PC-3 (cell line): ENCODE data around the gene ACBD6. TPM values are rescaled to one million over a fixed set of nuclear protein-coding genes. Genes with fewer than 3 reads are reported as not detected.
A peak's percentile ranks its signal among the peaks of the same experiment; 100 is the strongest.

ENCODE experiments used
- ATAC-seq: fragments of 200-7000 bp; cut with Tn5 transposase; 2 replicates; pipeline ENCODE4 v1.9.1; 2020; ENCODE audit warnings: mild to moderate bottlenecking, moderate library complexity
- BruUV-seq: library from RNA; stranded (reverse); fragments of 400-500 nt; replicated peaks from 2 replicates; lab custom pipeline; 2021; lab: Mats Ljungman, UMichigan
- CTCF ChIA-PET: fragments of 300-600 bp; sonication (Branson Sonifier 250); formaldehyde crosslinking; loops from one replicate; lab custom pipeline; 2022; ENCODE audit warnings: antibody characterized with exemption; lab: Charles Lee
- POLR2A ChIA-PET: fragments of 300-600 bp; sonication (Branson Sonifier 250); formaldehyde crosslinking; loops from one replicate; lab custom pipeline; 2022; ENCODE audit warnings: antibody characterized with exemption; ENCODE audit not compliant: unreplicated experiment; lab: Charles Lee
- DNase-seq: peaks from one replicate; pipeline ENCODE4 v3.0.0-alpha.2; 2015
- H2AFZ ChIP-seq: fragments of 300-600 bp; sonication (generic); 2 replicates; pipeline ENCODE4 v1.6.0; 2016; ENCODE audit warnings: antibody characterized with exemption, low read length
- H3F3A ChIP-seq: fragments of 300-600 bp; sonication (generic); one replicate; pipeline ENCODE4 v1.6.0; 2017; ENCODE audit warnings: antibody characterized with exemption, low read length, control low read depth, mild to moderate bottlenecking; ENCODE audit not compliant: unreplicated experiment
- H3K27ac ChIP-seq: fragments of 300-600 bp; sonication (generic); 2 replicates; pipeline ENCODE4 v1.5.1; 2016; ENCODE audit warnings: mild to moderate bottlenecking, low read length
- H3K27me3 ChIP-seq: fragments of 300-600 bp; sonication (generic); 2 replicates; pipeline ENCODE4 v1.6.1; 2016; ENCODE audit warnings: low read length, mixed read lengths
- H3K36me3 ChIP-seq: fragments of 300-600 bp; sonication (generic); 2 replicates; pipeline ENCODE4 v1.6.1; 2016; ENCODE audit warnings: low read depth, mixed run types, low read length, mixed read lengths
- H3K4me1 ChIP-seq: fragments of 300-600 bp; sonication (generic); 2 replicates; pipeline ENCODE4 v1.5.1; 2016; ENCODE audit warnings: low read length; ENCODE audit not compliant: insufficient read depth
- H3K4me2 ChIP-seq: fragments of 300-600 bp; sonication (generic); 2 replicates; pipeline ENCODE4 v1.6.0; 2016; ENCODE audit warnings: low read length
- H3K4me3 ChIP-seq: fragments of 300-600 bp; sonication (generic); 2 replicates; pipeline ENCODE4 v1.5.1; 2016; ENCODE audit warnings: mild to moderate bottlenecking, low read length, mixed read lengths
- H3K79me2 ChIP-seq: fragments of 300-600 bp; sonication (generic); 2 replicates; pipeline ENCODE4 v1.6.1; 2017; ENCODE audit warnings: low read length, mixed read lengths
- H3K9ac ChIP-seq: fragments of 300-600 bp; sonication (generic); 2 replicates; pipeline ENCODE4 v1.6.0; 2016; ENCODE audit warnings: mild to moderate bottlenecking, low read length
- H3K9me2 ChIP-seq: fragments of 300-600 bp; sonication (generic); replicated peaks from 2 replicates; pipeline ENCODE4 v1.6.1; 2016; ENCODE audit warnings: mixed run types, low read length, mixed read lengths
- H3K9me3 ChIP-seq: fragments of 300-600 bp; sonication (generic); 2 replicates; pipeline ENCODE4 v1.6.1; 2016; ENCODE audit warnings: low read length, mixed read lengths
- H4K20me1 ChIP-seq: fragments of 300-600 bp; sonication (generic); 2 replicates; pipeline ENCODE4 v1.6.1; 2016; ENCODE audit warnings: low read length, mixed read lengths
- EZH2 ChIP-seq: fragments of 300-600 bp; sonication (generic); IDR thresholded peaks from one replicate; pipeline ENCODE4 v1.6.1; 2017; ENCODE audit warnings: antibody characterized with exemption, mild to moderate bottlenecking, low read length; ENCODE audit not compliant: unreplicated experiment
- EZH2phosphoT487 ChIP-seq: fragments of 300-600 bp; sonication (generic); IDR thresholded peaks from 2 replicates; pipeline ENCODE4 v1.6.1; 2018; ENCODE audit warnings: mild to moderate bottlenecking, antibody characterized with exemption, low read length, borderline replicate concordance
- intact Hi-C: fragments of 100-400 bp; cut with micrococcal nuclease; formaldehyde crosslinking; loops from 2 replicates; pipeline ENCODE4 v1.9.0; 2023
- total RNA-seq: library from RNA; depleted of rRNA; stranded (reverse); fragments of >200 nt; gene quantifications from 2 replicates; pipeline ENCODE4 v1.2.3, GENCODE V29; 2014
- TF ChIP-seq, protein P1 (sequence below): fragments of 300-600 bp; sonication (generic); conservative IDR thresholded peaks from 2 replicates; pipeline ENCODE4 v1.5.1; 2017; ENCODE audit warnings: antibody characterized with exemption, low read depth, mild to moderate bottlenecking, low read length

ACBD6 gene
- total RNA-seq, 1 experiment from 2014 or later = 43.3 TPM

DNA sequence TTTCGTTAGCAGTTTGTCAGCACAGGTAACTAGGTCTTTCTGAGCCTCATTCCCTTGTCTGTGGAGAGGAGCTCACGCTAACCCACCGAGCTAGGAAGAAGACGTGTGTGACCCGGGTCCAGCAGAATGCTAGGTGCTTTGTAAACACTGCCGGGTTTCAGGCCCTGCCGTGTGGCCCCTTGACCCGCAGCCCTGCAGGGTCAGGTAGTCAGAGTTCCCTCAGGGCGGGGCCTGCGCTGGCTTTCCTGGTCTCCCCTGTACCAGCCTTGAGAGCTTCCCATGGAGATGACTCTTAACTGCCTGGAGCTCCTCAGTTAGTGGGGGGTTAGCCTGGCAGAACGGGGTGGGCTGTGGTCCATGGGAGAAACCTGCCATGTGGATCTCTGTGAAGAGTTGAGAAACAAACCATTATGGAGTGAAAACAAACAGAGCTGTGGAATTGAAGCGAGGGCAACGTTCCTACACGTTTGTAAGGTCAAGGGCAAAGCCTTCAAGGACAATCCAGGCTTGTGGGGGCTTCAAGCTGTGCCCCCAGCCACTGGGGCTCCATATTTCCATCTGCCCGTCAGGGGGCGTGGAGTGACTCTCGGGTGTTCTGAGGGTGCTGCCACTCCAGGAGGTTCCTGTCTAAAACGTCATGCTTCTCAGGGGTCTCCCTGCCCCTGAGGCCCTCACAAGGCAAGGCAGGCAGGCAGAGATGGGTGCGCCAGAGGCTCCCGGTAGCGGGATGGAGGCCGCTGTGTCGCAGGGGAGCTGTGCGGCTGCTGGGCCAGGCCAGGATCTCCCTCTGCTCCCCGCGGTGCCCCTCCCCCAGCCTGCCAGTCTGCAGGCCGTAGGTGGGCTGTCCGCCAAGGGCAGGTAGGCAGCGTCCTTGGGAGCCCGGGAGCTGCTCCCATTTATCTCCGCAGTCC lies 248.5 kb downstream of the ACBD6 start:
- BruUV-seq = no TSS peak

DNA sequence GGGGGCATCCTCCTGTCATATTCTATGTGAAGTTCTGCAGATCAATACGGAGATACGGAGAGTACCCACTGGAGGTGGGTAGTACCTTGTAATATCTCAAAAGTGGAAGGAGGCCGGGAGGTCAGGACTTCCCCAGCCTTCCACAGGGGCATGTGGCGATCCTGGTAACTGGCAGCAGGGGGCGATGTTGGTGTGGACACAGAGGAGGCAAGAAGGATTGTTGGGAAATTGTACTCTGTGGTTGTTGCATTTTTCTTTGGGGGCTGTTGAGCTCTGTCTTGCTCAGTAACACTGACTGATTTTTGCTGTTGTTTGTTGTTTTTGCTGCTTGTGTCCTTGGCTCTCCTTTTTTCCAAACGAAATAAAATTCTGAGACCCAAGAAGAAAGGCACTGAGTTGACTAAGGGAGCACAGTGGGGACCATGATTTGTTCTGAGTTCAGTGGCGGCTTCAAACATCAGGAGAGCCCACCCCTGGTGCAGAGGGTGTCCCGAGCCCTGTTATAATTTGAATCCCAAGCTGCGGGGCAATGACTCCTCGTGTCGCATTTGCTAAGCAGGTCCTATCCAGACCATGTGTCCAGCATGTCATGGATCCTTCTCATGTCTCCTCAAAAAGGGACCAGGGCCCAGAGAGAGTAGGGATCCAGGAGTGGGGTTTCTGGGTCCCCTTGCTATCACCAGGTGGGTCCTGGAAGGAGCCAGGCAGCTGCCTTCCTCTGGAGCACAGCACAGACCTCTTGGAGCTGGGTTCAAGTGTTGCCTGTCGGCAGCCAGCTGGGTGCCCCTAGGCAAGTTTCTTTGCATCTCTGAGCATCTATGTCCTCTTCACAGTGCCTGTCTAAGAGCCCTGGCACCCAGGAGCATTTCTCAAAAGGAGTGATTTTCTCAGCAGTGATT lies 249.5 kb downstream of the ACBD6 start:
- POLR2A ChIA-PET = interaction anchor here (0.5 kb wide), 1 partner anchor 344 kb away, joined by 4 read pairs; no protein-coding TSS in a partner anchor
- Histone ChIP-seq H3K4me1 (peaks cover 2% of the 10 kb centered on the region; the same call in 1 of the 2 replicates), H3F3A (no peaks in the 10 kb centered on the region), H3K79me2 (no peaks in the 10 kb centered on the region), H3K4me2 (no peak overlapping the region), H3K27me3 (no peaks in the 10 kb centered on the region), H2AFZ (peak overlapping the region; percentile 48; the same call in 1 of the 2 replicates), H3K9me2 (no peaks in the 10 kb centered on the region), H4K20me1 (no peaks in the 10 kb centered on the region), H3K27ac (no peak overlapping the region), H3K4me3 (no peak overlapping the region), H3K36me3 (no peaks in the 10 kb centered on the region; the same call in 1 of the 2 replicates), H3K9ac (no peak overlapping the region), H3K9me3 (no peaks in the 10 kb centered on the region)
- DNase-seq = peak; percentile 72
- TF ChIP-seq EZH2phosphoT487 = no peak
- TF ChIP-seq, protein P1, sequence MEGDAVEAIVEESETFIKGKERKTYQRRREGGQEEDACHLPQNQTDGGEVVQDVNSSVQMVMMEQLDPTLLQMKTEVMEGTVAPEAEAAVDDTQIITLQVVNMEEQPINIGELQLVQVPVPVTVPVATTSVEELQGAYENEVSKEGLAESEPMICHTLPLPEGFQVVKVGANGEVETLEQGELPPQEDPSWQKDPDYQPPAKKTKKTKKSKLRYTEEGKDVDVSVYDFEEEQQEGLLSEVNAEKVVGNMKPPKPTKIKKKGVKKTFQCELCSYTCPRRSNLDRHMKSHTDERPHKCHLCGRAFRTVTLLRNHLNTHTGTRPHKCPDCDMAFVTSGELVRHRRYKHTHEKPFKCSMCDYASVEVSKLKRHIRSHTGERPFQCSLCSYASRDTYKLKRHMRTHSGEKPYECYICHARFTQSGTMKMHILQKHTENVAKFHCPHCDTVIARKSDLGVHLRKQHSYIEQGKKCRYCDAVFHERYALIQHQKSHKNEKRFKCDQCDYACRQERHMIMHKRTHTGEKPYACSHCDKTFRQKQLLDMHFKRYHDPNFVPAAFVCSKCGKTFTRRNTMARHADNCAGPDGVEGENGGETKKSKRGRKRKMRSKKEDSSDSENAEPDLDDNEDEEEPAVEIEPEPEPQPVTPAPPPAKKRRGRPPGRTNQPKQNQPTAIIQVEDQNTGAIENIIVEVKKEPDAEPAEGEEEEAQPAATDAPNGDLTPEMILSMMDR = peak; percentile 89
- no peak for TF ChIP-seq EZH2
- ATAC-seq = peak; percentile 74
- BruUV-seq = no TSS peak
- intact Hi-C loops = loop anchor here (1.0 to 2.0 kb wide), 2 partner anchors 163 to 230 kb away; no protein-coding TSS in a partner anchor
- CTCF ChIA-PET = interaction anchor here (0.6 to 1.2 kb wide), 2 partner anchors 11 to 163 kb away, joined by 3 to 5 read pairs; no protein-coding TSS in a partner anchor

More for the DNA sequence above, 248.5 kb downstream of the ACBD6 start:
- Histone ChIP-seq H3K79me2 (no peaks in the 10 kb centered on the region), H3F3A (no peaks in the 10 kb centered on the region), H3K4me2 (no peak overlapping the region), H4K20me1 (no peaks in the 10 kb centered on the region), H3K36me3 (no peaks in the 10 kb centered on the region; the same call in 1 of the 2 replicates), H3K9me2 (no peaks in the 10 kb centered on the region), H3K9me3 (no peaks in the 10 kb centered on the region), H3K27me3 (no peaks in the 10 kb centered on the region), H3K27ac (no peak overlapping the region), H2AFZ (no peak overlapping the region), H3K4me3 (no peak overlapping the region), H3K4me1 (no peaks in the 10 kb centered on the region), H3K9ac (no peak overlapping the region)
- intact Hi-C loops = loop anchor here (2.0 kb wide), 1 partner anchor 229 kb away; no protein-coding TSS in a partner anchor
- DNase-seq (no peak), ATAC-seq (no peak)
- ChIA-PET POLR2A (no interaction called here), CTCF (no interaction called here)
- no peak for TF ChIP-seq EZH2phosphoT487
